SU-DHL-6 (cell line): Measurements from ENCODE around the gene PDE6H.

Source experiments
- EZH2phosphoT487 ChIP-seq: fragments of 200-600 bp; sonication (generic), shearing (Covaris generic); conservative IDR thresholded peaks from 2 replicates; pipeline ENCODE4 v1.6.1; 2018; ENCODE audit warnings: mild to moderate bottlenecking, antibody characterized with exemption, low read length, moderate library complexity, mixed read lengths
- TF ChIP-seq, protein P1 (sequence below): fragments of 200-600 bp; sonication (generic); IDR thresholded peaks from one replicate; pipeline ENCODE4 v1.5.1; 2017; ENCODE audit warnings: antibody characterized with exemption, mild to moderate bottlenecking, low read length, moderate library complexity; ENCODE audit not compliant: insufficient read depth, poor library complexity, severe bottlenecking

GRCh38 chr12:14946861-14947260, 26.0 kb upstream of the PDE6H start:
- TF ChIP-seq, protein P1, sequence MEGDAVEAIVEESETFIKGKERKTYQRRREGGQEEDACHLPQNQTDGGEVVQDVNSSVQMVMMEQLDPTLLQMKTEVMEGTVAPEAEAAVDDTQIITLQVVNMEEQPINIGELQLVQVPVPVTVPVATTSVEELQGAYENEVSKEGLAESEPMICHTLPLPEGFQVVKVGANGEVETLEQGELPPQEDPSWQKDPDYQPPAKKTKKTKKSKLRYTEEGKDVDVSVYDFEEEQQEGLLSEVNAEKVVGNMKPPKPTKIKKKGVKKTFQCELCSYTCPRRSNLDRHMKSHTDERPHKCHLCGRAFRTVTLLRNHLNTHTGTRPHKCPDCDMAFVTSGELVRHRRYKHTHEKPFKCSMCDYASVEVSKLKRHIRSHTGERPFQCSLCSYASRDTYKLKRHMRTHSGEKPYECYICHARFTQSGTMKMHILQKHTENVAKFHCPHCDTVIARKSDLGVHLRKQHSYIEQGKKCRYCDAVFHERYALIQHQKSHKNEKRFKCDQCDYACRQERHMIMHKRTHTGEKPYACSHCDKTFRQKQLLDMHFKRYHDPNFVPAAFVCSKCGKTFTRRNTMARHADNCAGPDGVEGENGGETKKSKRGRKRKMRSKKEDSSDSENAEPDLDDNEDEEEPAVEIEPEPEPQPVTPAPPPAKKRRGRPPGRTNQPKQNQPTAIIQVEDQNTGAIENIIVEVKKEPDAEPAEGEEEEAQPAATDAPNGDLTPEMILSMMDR = no peak
- TF ChIP-seq EZH2phosphoT487 = no peak
